Iris pigment epithelial cell (primary cell): Measurements from ENCODE around the gene GPC6.
"Not testable (repeated sequence)": the region's sequence is repeated elsewhere in the genome, so short reads cannot be mapped to it uniquely, and the experiment has no call there.

Experiments used
- DNase-seq: peaks from one replicate; pipeline ENCODE4 v3.0.0-alpha.2; 2011; ENCODE audit warnings: low read depth

The GPC6 gene

GRCh38 chr13:94328381-94329041, 1101.9 kb downstream of the GPC6 start:
- no peak for DNase-seq

GRCh38 chr13:94329277-94329676, 1102.7 kb downstream of the GPC6 start:
- DNase-seq, result peak; percentile 76

GRCh38 chr13:94329754-94330551, 1103.3 kb downstream of the GPC6 start:
- peak; percentile 97 for DNase-seq

GRCh38 chr13:94330552-94331071, 1104.0 kb downstream of the GPC6 start:
- DNase-seq, result no peak

- DNase-seq, result no peak
These were observed 1104.7 kb downstream of the GPC6 start for GRCh38 chr13:94331281-94331680.

- DNase-seq, result peak; percentile 56
These were observed 1105.9 kb downstream of the GPC6 start for GRCh38 chr13:94332359-94333096.

- no peak for DNase-seq
These were observed 1106.7 kb downstream of the GPC6 start for GRCh38 chr13:94333131-94333820.

- peak; percentile 78 for DNase-seq
These were observed 1109.3 kb downstream of the GPC6 start for GRCh38 chr13:94335761-94336526.

- DNase-seq, result no peak
These were observed 1112.6 kb downstream of the GPC6 start for GRCh38 chr13:94339116-94339687.

- peak; percentile 75 for DNase-seq
These were observed 1116.0 kb downstream of the GPC6 start for GRCh38 chr13:94342436-94343242.

- DNase-seq, result peak; percentile 84
These were observed 1116.6 kb downstream of the GPC6 start for GRCh38 chr13:94343243-94343585.

- DNase-seq, result not testable (repeated sequence)
These were observed 1117.1 kb downstream of the GPC6 start for GRCh38 chr13:94343687-94344086.

- peak; percentile 51 for DNase-seq
These were observed 1117.7 kb downstream of the GPC6 start for GRCh38 chr13:94344126-94344818.

GRCh38 chr13:94345374-94346195, 1119.0 kb downstream of the GPC6 start:
- peak; percentile 49 for DNase-seq

- no peak for DNase-seq
These were observed 1119.8 kb downstream of the GPC6 start for GRCh38 chr13:94346261-94347019.

GRCh38 chr13:94351292-94351990, 1124.8 kb downstream of the GPC6 start:
- DNase-seq, result peak; percentile 79

GRCh38 chr13:94352057-94352456, 1125.5 kb downstream of the GPC6 start:
- no peak for DNase-seq
